Measurements from ENCODE around the gene REPS2.

The REPS2 gene

GRCh38 chrX:17098516-17099247 is 152.2 kb downstream of the REPS2 start:
- DNase-seq, result no peak

DNA sequence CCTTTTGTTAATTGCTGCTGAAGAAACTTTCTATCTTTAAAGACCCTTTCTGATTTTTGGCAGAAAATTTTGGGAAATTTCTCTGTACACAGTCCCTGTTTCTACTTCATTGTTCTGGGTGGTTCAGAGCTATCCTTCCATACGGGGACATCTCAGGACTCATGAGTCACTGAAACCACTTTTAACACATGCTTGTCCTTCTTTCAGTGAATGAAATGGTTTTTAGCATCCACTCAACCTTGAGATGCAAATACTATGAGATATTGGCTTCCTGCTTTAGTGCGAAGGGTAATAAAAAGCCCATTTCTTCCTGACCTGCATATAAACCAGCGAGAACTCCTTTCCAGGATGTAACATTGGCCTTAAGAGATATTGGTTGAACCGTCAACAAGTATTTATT is 158.0 kb downstream of the REPS2 start:
- DNase-seq, result no peak

- no peak for DNase-seq
These were observed 174.4 kb downstream of the REPS2 start for GRCh38 chrX:17120816-17121215.

DNA sequence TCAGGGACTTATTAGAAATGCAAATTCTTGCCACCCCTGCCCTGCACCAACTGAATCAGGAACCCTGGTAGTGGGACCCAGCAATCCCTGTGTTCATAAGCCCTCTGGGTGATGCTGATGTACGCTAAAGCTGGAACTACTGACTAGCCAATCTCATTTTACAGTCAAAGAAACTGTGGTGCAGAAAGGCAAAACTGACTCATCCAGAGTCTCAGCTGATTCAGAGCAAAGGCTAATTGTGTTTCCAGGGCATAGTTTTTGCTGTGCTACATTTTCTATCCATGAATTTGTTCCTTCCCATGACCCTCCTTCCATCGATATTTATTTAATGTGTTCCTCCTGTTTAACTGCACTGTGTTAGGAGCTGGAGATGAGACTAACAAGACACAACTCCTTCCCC is 207.5 kb downstream of the REPS2 start:
- DNase-seq, result no peak

- no peak for DNase-seq
These were observed 214.5 kb downstream of the REPS2 start for GRCh38 chrX:17160975-17161374.

GRCh38 chrX:17161991-17162390 is 215.5 kb downstream of the REPS2 start:
- DNase-seq, result no peak

DNA sequence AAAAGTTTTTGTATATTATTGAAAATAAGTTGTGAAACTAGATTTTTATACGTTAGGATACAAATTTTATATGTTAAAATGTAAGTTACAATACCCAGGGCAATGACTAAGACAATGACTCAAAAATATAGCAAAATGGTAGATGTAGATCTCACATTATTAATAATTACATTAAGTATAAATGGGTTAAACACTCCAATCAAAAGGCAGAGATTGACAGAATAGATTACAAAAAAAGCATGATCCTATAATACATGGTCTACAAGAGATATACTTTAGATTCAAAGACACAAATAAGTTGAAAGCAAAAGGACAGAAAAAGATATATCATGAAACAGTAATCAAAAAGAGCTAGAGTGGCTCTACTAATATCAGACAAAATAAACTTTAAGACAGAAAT is 217.6 kb downstream of the REPS2 start:
- no peak for DNase-seq

GRCh38 chrX:17164941-17165340 is 218.5 kb downstream of the REPS2 start:
- no peak for DNase-seq

- DNase-seq, result no peak
These were observed 221.5 kb downstream of the REPS2 start for GRCh38 chrX:17167915-17168314.

GRCh38 chrX:17170973-17171372 is 224.5 kb downstream of the REPS2 start:
- no peak for DNase-seq

DNA sequence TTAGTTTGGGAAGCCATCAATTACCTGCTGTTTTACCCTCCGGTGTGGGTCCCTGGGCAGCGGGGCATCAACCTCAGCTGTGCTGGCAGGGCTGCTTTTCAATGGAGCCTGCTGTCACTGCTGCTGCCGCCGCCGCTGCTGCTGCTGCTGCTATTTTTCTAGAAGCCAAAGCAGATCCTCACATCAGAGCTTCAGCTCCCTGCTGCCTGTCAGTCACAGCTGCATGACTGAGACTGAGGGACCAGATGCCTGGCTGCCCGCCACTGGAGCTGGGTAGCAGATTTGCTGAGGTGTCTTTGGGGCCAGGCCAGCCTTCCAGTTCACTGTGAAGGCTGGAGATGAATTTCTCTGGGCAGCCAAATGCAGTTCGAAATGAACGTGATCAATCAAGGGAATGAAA is 228.2 kb downstream of the REPS2 start:
- no peak for DNase-seq

- DNase-seq, result no peak
These were observed 235.9 kb downstream of the REPS2 start for GRCh38 chrX:17182317-17182716.

GRCh38 chrX:17183566-17183965 is 237.1 kb downstream of the REPS2 start:
- no peak for DNase-seq

DNA sequence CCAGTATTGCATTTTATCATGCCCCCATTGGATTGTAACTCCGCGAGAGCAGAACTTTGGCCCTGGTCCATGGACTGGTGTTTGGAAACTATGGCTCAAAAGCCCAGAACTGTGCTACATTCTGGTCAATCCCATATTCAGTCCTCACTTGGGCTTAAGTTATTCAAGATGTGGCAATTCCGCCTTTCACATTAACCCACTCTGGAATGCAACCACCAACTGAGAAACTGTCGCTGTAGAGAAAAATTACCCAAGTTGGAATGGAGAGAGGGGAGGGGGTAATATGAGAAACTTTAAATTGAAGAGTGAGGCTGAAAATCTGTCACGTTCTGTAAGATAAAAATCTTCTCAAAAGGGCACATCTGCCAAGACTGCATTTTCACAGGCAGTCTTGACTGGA is 239.0 kb downstream of the REPS2 start:
- DNase-seq, result no peak

DNA sequence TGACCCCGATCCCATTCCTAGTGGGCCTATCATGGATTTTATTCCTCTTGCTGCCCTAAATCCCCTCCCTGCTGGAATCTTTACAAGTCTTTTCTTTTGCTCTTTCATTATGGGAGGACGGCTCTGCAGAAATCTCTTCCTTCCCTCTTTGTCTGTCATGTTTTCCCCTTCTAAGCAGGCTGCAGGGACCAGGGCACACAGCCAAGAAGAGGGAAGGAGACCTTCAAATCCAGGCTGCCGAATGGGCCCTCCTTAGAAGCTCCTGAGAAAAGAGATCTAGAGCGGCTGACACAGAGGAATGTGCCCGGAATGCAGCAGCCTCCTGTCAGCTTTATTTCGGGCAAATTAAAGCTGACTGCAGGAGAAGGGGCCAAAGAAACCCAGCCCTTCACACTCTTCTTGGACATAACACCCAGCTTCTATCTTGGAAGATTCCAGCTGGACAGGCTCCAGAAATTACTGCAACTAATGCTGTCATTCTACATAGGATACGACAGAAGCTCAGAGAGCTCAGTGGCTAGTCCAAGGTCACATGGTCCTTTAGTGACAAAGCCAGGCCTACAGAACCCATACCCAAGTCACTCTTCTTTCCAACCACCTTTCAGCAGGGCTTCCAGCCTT is 240.8 kb downstream of the REPS2 start:
- DNase-seq, result no peak

GRCh38 chrX:17192106-17192505 is 245.6 kb downstream of the REPS2 start:
- no peak for DNase-seq
